ENCODE results near the gene ISM2. TPM values are rescaled to one million over a fixed set of nuclear protein-coding genes. Genes with fewer than 3 reads are reported as not detected.

ISM2 gene
- total and polyA plus RNA-seq, 8 donors, result 0.23 to 0.37 TPM; not detected in 6

DNA sequence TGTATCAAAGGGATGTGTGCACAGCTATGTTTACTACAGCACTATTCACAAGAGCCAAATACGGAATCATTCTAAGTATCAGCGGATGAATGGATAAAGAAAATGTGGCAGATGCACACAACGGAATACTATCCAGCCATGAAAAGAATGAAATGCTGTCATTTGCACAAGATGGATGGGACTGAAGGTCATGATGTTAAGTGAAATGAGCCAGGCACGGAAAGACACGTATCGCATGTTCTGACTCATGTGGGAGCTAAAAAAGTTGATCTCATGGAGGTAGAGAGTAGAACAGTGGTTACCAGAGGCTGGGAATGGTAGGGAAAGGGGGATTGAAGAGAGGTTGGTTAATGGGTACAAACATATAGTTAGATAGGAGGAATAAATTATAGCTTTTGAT lies 25.9 kb upstream of the ISM2 start:
- no peaks in the 10 kb centered on the region for H3K27me3 ChIP-seq
- no peak overlapping the region for H3K4me3 ChIP-seq
- TF ChIP-seq POLR2A (IDR thresholded peaks at IDR 0.05) (no peak), EP300 (IDR thresholded peaks at IDR 0.05) (no peak), POLR2AphosphoS5 (IDR thresholded peaks at IDR 0.05) (no peak)
- TF ChIP-seq, protein P1, sequence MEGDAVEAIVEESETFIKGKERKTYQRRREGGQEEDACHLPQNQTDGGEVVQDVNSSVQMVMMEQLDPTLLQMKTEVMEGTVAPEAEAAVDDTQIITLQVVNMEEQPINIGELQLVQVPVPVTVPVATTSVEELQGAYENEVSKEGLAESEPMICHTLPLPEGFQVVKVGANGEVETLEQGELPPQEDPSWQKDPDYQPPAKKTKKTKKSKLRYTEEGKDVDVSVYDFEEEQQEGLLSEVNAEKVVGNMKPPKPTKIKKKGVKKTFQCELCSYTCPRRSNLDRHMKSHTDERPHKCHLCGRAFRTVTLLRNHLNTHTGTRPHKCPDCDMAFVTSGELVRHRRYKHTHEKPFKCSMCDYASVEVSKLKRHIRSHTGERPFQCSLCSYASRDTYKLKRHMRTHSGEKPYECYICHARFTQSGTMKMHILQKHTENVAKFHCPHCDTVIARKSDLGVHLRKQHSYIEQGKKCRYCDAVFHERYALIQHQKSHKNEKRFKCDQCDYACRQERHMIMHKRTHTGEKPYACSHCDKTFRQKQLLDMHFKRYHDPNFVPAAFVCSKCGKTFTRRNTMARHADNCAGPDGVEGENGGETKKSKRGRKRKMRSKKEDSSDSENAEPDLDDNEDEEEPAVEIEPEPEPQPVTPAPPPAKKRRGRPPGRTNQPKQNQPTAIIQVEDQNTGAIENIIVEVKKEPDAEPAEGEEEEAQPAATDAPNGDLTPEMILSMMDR (IDR thresholded peaks at IDR 0.05), result no peak
- 68 to 93% (median 92%) methylated on average over 6 of the region's 6 CpGs for WGBS, 5 donors
- intact Hi-C loops (cut with DNase I; ENCODE audit: low total_unique reads), result no loop called here
- no peak overlapping the region for H3K27ac ChIP-seq
- peaks cover 0 to 15% (median 5%) of the 10 kb centered on the region in 4 donors for H3K4me1 ChIP-seq
- H3K36me3 ChIP-seq, result peaks cover 12 to 43% (median 33%) of the 10 kb centered on the region in 4 donors
- no peak for DNase-seq
- no peaks in the 10 kb centered on the region for H3K9me3 ChIP-seq

DNA sequence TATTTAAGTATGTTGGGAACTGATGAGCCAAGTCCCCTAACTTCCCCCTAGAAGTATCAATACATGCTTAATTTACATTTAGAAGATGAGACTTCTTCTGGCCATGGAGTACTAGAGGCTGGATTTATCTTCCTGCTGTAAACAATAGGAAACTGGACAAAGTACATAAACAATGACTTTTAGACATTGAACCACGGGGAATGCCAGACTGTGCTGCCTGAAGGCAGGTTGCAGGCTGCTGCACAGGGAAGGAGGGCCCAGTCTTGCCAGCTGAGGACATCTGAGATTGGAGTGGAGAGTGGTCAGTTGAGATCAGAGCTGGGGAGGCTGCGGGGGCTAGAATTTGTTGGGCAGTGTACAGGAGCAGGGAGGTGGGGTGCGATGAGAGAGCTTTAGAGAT lies 24.5 kb upstream of the ISM2 start:
- intact Hi-C loops (cut with DNase I; ENCODE audit: low total_unique reads), result no loop called here
- WGBS, 5 donors, result 69 to 84% (median 80%) methylated on average over 3 of the region's 3 CpGs
- no peak for DNase-seq
- H3K27ac ChIP-seq, result no peak overlapping the region
- H3K27me3 ChIP-seq, result no peaks in the 10 kb centered on the region
- H3K4me3 ChIP-seq, result no peak overlapping the region
- H3K4me1 ChIP-seq, result peaks cover 0 to 15% (median 5%) of the 10 kb centered on the region in 4 donors
- TF ChIP-seq EP300 (IDR thresholded peaks at IDR 0.05) (no peak), POLR2A (IDR thresholded peaks at IDR 0.05) (no peak), POLR2AphosphoS5 (IDR thresholded peaks at IDR 0.05) (no peak)
- TF ChIP-seq, protein P1 (IDR thresholded peaks at IDR 0.05), result no peak
- no peaks in the 10 kb centered on the region for H3K9me3 ChIP-seq
- peaks cover 22 to 57% (median 48%) of the 10 kb centered on the region in 4 donors for H3K36me3 ChIP-seq

DNA sequence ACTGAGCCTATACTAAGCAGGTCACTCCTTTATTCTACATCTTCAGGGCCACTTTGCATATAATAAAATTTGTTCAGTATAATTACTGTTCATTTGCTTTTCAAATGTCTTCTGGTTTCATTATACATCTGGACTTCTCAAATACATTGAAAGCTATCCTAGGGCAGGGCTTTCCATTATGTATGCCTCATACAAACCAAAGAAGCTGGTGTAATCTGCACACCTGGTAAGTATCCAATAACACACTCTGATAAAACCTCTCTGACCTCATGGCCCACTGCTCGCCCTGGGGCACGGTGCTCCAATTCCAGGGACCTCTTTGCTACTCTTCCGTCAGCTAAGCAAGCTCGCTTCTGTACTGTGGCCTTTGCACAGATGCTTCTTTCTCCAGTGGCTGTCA lies 21.9 kb upstream of the ISM2 start:
- intact Hi-C loops (cut with DNase I; ENCODE audit: low total_unique reads), result no loop called here
- no peaks in the 10 kb centered on the region for H3K9me3 ChIP-seq
- WGBS, 5 donors, result 81 to 93% (median 85%) methylated on average over 4 of the region's 4 CpGs
- no peaks in the 10 kb centered on the region for H3K4me1 ChIP-seq
- H3K4me3 ChIP-seq, result no peak overlapping the region
- H3K36me3 ChIP-seq, result peaks cover 39 to 82% (median 73%) of the 10 kb centered on the region in 4 donors
- no peak overlapping the region for H3K27ac ChIP-seq
- DNase-seq, result no peak
- H3K27me3 ChIP-seq, result no peaks in the 10 kb centered on the region
- TF ChIP-seq POLR2A (IDR thresholded peaks at IDR 0.05), result no peak
- no peak for TF ChIP-seq EP300 (IDR thresholded peaks at IDR 0.05)
- no peak for TF ChIP-seq POLR2AphosphoS5 (IDR thresholded peaks at IDR 0.05)
- TF ChIP-seq, protein P1 (IDR thresholded peaks at IDR 0.05), result no peak

DNA sequence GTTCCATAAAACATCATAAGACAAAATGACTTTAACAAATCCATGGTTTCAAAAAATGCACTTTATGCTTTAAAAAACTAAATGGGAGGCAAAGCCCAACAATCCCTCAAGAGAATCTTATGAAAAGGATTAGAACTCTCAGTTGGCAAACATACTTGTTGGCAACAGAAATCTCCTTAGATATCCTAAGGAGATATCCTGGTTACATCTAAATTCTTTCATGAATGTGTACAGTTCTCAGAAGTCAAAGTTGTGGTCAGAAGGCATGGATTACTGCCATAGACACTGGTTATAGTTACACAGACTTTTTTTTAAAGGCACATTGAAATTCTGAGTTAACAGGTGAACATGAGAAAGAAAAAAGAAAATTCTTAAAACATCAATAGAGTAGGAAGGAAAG lies 17.5 kb upstream of the ISM2 start:
- no peaks in the 10 kb centered on the region for H3K9me3 ChIP-seq
- no peaks in the 10 kb centered on the region for H3K4me1 ChIP-seq
- TF ChIP-seq POLR2AphosphoS5 (IDR thresholded peaks at IDR 0.05) (no peak), POLR2A (IDR thresholded peaks at IDR 0.05) (no peak), EP300 (IDR thresholded peaks at IDR 0.05) (no peak)
- TF ChIP-seq, protein P1 (IDR thresholded peaks at IDR 0.05), result no peak
- H3K4me3 ChIP-seq, result no peak overlapping the region
- peaks cover 51 to 98% (median 89%) of the 10 kb centered on the region in 4 donors for H3K36me3 ChIP-seq
- no peak overlapping the region for H3K27ac ChIP-seq
- intact Hi-C loops (cut with DNase I; ENCODE audit: low total_unique reads), result no loop called here
- DNase-seq, result no peak
- no peaks in the 10 kb centered on the region for H3K27me3 ChIP-seq

All from stomach (tissue), 9 donors.